GM21447 (cell line): Measurements from ENCODE around the gene FIBCD1.

Source experiments
- ATAC-seq: cut with Tn5 transposase; IDR thresholded peaks from one replicate; pipeline ENCODE4 v1.9.1; 2021; ENCODE audit not compliant: unreplicated experiment

FIBCD1 gene

GRCh38 chr9:130884111-130884531 lies 54.9 kb downstream of the FIBCD1 start:
- no peak for ATAC-seq

- no peak for ATAC-seq
Observed at GRCh38 chr9:130883479-130883878, 55.6 kb downstream of the FIBCD1 start.

GRCh38 chr9:130882696-130883225 lies 56.3 kb downstream of the FIBCD1 start:
- no peak for ATAC-seq

- no peak for ATAC-seq
Observed at GRCh38 chr9:130881516-130881915, 57.5 kb downstream of the FIBCD1 start.

GRCh38 chr9:130880599-130881220 lies 58.3 kb downstream of the FIBCD1 start:
- no peak for ATAC-seq

GRCh38 chr9:130879863-130880411 lies 59.1 kb downstream of the FIBCD1 start:
- no peak for ATAC-seq

- ATAC-seq: no peak
Observed at GRCh38 chr9:130878295-130878694, 60.8 kb downstream of the FIBCD1 start.

GRCh38 chr9:130877300-130877699 lies 61.7 kb downstream of the FIBCD1 start:
- no peak for ATAC-seq

- no peak for ATAC-seq
Observed at GRCh38 chr9:130874783-130875182, 64.3 kb downstream of the FIBCD1 start.

GRCh38 chr9:130873966-130874365 lies 65.1 kb downstream of the FIBCD1 start:
- no peak for ATAC-seq

GRCh38 chr9:130872912-130873503 lies 66.0 kb downstream of the FIBCD1 start:
- no peak for ATAC-seq

- ATAC-seq: no peak
Observed at GRCh38 chr9:130872508-130872907, 66.5 kb downstream of the FIBCD1 start.

GRCh38 chr9:130872093-130872492 lies 67.0 kb downstream of the FIBCD1 start:
- no peak for ATAC-seq

- no peak for ATAC-seq
Observed at GRCh38 chr9:130871395-130872062, 67.5 kb downstream of the FIBCD1 start.

GRCh38 chr9:130870491-130871381 lies 68.3 kb downstream of the FIBCD1 start:
- ATAC-seq: peak; percentile 85

- no peak for ATAC-seq
Observed at GRCh38 chr9:130869250-130869649, 69.8 kb downstream of the FIBCD1 start.

- no peak for ATAC-seq
Observed at GRCh38 chr9:130868230-130868629, 70.8 kb downstream of the FIBCD1 start.

- no peak for ATAC-seq
Observed at GRCh38 chr9:130867556-130867955, 71.5 kb downstream of the FIBCD1 start.

- ATAC-seq: no peak
Observed at GRCh38 chr9:130866474-130866965, 72.5 kb downstream of the FIBCD1 start.

- ATAC-seq: no peak
Observed at GRCh38 chr9:130865921-130866320, 73.1 kb downstream of the FIBCD1 start.

- ATAC-seq: no peak
Observed at GRCh38 chr9:130864541-130864940, 74.5 kb downstream of the FIBCD1 start.
